Measurements from ENCODE around the gene AIRE.

DNA sequence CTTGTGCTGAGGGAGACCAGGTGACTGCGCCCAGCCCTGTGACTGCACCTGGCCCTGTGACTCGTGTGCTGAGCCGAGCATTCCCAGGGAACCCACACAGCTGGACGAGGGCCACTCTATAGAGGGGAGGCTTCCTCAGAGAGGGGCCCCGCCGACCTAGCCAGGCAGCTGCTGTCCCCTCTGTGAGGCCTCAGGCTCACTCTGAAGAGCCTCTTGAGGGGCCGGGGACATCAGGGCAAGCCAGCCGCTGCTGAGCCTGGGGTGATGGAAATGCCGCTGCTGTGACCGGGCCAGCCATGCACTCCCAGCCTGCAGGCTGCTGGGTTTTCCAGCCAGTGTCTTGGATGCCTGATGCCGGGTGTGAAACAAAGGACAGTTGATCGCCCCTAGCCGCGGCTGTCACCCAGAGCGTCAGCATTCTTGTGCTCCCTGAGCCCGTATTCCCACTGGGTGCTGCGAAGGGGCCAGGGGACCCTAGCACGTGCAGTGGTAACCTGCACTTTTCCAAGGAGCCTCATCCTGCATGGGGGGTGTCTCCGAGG is 31.6 kb downstream of the AIRE start:
- TF ChIP-seq, protein P1, sequence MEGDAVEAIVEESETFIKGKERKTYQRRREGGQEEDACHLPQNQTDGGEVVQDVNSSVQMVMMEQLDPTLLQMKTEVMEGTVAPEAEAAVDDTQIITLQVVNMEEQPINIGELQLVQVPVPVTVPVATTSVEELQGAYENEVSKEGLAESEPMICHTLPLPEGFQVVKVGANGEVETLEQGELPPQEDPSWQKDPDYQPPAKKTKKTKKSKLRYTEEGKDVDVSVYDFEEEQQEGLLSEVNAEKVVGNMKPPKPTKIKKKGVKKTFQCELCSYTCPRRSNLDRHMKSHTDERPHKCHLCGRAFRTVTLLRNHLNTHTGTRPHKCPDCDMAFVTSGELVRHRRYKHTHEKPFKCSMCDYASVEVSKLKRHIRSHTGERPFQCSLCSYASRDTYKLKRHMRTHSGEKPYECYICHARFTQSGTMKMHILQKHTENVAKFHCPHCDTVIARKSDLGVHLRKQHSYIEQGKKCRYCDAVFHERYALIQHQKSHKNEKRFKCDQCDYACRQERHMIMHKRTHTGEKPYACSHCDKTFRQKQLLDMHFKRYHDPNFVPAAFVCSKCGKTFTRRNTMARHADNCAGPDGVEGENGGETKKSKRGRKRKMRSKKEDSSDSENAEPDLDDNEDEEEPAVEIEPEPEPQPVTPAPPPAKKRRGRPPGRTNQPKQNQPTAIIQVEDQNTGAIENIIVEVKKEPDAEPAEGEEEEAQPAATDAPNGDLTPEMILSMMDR (IDR thresholded peaks at IDR 0.05) = no peak
- no peak for TF ChIP-seq POLR2A (IDR thresholded peaks at IDR 0.05)
